ENCODE data around the gene BRICD5. TPM values are rescaled to one million over a fixed set of nuclear protein-coding genes. Genes with fewer than 3 reads are reported as not detected.

BRICD5 gene
- total and polyA plus RNA-seq, 7 donors, result 1.8 to 21.3 (median 4.8) TPM; not detected in 2

DNA sequence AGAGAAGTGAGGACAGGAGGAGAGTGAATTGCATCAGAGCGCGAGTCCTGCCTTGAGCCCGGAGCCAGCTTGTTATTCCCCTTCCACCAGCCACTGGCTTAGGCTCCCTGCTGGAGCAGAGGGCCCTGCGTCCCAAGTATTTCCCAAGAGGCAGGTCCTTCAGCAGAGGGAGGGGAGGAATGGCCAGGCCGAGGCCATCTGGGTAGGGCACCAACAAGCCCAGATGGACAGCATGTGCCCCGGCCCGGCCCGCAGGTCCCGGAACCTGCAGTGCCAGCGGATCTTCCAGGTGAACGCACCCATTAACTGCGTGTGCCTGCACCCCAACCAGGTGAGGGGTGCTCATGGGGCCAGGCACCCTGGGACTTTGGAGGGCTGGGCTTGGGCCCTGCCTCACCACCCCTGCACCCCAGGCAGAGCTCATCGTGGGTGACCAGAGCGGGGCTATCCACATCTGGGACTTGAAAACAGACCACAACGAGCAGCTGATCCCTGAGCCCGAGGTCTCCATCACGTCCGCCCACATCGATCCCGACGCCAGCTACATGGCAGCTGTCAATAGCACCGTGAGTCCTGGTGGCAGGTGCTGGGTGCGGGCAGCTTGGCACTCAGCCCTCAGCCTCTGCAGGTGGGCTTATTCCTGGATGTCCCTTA, 3.8 kb downstream of the BRICD5 start:
- no peak for DNase-seq
- no peak overlapping the region for H3K4me3 ChIP-seq
- 94 to 95% methylated on average over 23 of the region's 23 CpGs for WGBS, 2 donors
- H3K27ac ChIP-seq, result peak overlapping the region in 1 of 4 donors; percentile 98
- H3K4me1 ChIP-seq, result peaks cover 0 to 21% (median 19%) of the 10 kb centered on the region in 4 donors
- no peaks in the 10 kb centered on the region for H3K27me3 ChIP-seq
- intact Hi-C loops (cut with DNase I), result loop anchor here (5.0 kb wide), 1 partner anchor 45 kb away; the partner anchor contains the start of gene ECI1
- H3K9me3 ChIP-seq, result no peaks in the 10 kb centered on the region
- TF ChIP-seq, protein P1, sequence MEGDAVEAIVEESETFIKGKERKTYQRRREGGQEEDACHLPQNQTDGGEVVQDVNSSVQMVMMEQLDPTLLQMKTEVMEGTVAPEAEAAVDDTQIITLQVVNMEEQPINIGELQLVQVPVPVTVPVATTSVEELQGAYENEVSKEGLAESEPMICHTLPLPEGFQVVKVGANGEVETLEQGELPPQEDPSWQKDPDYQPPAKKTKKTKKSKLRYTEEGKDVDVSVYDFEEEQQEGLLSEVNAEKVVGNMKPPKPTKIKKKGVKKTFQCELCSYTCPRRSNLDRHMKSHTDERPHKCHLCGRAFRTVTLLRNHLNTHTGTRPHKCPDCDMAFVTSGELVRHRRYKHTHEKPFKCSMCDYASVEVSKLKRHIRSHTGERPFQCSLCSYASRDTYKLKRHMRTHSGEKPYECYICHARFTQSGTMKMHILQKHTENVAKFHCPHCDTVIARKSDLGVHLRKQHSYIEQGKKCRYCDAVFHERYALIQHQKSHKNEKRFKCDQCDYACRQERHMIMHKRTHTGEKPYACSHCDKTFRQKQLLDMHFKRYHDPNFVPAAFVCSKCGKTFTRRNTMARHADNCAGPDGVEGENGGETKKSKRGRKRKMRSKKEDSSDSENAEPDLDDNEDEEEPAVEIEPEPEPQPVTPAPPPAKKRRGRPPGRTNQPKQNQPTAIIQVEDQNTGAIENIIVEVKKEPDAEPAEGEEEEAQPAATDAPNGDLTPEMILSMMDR (IDR thresholded peaks at IDR 0.05), result no peak
- TF ChIP-seq EP300 (IDR thresholded peaks at IDR 0.05) (no peak), POLR2AphosphoS5 (IDR thresholded peaks at IDR 0.05) (no peak), POLR2A (IDR thresholded peaks at IDR 0.05) (no peak)
- H3K36me3 ChIP-seq, result peaks cover 13 to 39% (median 23%) of the 10 kb centered on the region in 4 donors

DNA sequence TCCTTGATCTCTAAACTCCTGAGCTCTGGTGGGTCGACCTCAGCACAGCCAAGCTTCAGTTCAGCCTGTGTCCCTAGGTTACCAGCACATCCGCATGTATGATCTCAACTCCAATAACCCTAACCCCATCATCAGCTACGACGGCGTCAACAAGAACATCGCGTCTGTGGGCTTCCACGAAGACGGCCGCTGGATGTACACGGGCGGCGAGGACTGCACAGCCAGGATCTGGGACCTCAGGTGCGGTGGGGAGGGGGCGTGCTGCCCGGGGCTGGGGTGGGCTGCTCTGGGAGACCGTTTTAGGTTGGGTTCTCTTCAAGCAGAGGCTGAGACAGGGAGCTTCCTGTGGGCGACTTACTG, 4.3 kb downstream of the BRICD5 start:
- Histone ChIP-seq H3K27ac (peak overlapping the region; percentile 97 to 100 (median 98)), H3K36me3 (peaks cover 13 to 36% (median 23%) of the 10 kb centered on the region in 4 donors), H3K4me3 (peak overlapping the region in 3 of 4 donors; percentile 83 to 89 (median 88)), H3K4me1 (peaks cover 0 to 20% (median 18%) of the 10 kb centered on the region in 4 donors), H3K9me3 (no peaks in the 10 kb centered on the region), H3K27me3 (no peaks in the 10 kb centered on the region)
- intact Hi-C loops (cut with DNase I), result loop anchor here (5.0 kb wide), 1 partner anchor 46 kb away; the partner anchor contains the start of gene ECI1
- WGBS, 2 donors, result 83 to 86% methylated on average over 18 of the region's 18 CpGs
- no peak for DNase-seq
- TF ChIP-seq EP300 (IDR thresholded peaks at IDR 0.05) (no peak), POLR2AphosphoS5 (IDR thresholded peaks at IDR 0.05) (no peak), POLR2A (IDR thresholded peaks at IDR 0.05) (no peak)
- TF ChIP-seq, protein P1 (IDR thresholded peaks at IDR 0.05), result no peak

DNA sequence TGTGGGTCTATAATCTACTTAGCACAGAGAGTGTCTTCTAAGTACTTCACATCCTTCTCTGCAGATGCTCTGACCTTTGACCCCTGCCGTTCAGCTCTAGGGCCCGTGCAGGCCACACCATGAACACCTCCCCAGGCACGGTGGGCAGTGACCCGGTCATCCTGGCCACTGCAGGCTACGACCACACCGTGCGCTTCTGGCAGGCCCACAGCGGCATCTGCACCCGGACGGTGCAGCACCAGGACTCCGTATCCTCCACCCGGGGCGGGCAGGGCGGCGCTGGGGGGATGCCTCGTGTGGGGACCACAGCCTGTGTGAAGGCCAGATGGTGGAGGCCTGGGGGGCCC, 4.7 kb downstream of the BRICD5 start:
- Histone ChIP-seq H3K4me1 (peaks cover 0 to 20% (median 18%) of the 10 kb centered on the region in 4 donors), H3K4me3 (peak overlapping the region; percentile 83 to 89 (median 88)), H3K27me3 (no peaks in the 10 kb centered on the region), H3K9me3 (no peaks in the 10 kb centered on the region), H3K36me3 (peaks cover 13 to 36% (median 23%) of the 10 kb centered on the region in 4 donors), H3K27ac (peak overlapping the region; percentile 97 to 100 (median 98))
- WGBS, 2 donors, result 5 to 13% methylated on average over 16 of the region's 16 CpGs
- DNase-seq, result no peak
- intact Hi-C loops (cut with DNase I), result loop anchor here (2.0 to 5.0 kb wide), 2 partner anchors 46 to 49 kb away; partner anchors contain the start of gene ECI1
- TF ChIP-seq, protein P1 (IDR thresholded peaks at IDR 0.05), result no peak
- TF ChIP-seq EP300 (IDR thresholded peaks at IDR 0.05), result no peak

DNA sequence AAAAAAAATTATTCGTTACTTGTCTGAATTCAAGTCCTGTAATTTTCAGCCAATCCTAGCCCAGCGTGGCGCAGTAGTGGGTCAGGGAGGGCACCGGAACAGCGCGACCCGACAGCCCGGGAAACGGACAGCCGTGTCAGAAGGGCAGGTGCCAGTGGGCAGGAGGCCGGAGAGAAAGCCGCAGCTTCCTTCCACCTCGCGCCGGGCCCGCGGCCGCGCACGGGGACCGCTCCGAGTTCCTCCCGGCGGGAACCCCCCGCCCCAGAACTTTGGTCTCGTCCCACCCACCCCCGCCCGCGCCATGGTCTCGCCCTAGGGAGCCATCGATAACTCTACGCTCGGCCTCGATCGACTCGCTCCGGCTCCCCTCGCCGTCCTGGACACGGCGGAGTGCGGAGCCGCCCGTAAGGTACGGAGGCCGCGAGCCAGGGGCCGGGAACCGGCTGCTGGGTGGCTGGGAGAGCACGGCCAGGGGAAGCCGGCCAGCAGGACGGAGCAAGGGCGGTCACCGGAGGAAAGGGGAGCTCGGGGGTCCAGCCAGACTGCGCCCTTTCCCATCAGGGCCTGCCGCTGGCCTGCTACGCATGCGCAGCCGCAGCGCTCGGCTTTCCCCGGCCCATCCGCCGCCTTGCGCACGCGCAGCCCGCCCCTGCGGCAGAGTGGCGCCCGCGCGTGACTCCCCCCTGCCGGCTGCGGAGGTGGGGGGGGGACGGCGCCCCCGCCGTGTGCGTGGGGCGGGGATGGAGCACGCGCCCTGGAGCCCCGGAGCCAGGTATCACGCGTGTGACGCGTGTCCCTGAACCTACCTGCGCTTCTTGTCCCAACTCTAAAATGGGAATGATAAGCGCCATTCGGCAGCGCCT, 5.3 kb downstream of the BRICD5 start, which contains the start of gene MLST8:
Gene MLST8 (plus strand): TSS at position 351 of the 863 bp plus-strand sequence. CDS start 632 bp downstream, outside the sequence.
- intact Hi-C loops (cut with DNase I), result loop anchor here (2.0 to 5.0 kb wide), 2 partner anchors 47 to 49 kb away; partner anchors contain the start of gene ECI1
- H3K9me3 ChIP-seq, result no peaks in the 10 kb centered on the region
- no peaks in the 10 kb centered on the region for H3K27me3 ChIP-seq
- TF ChIP-seq POLR2AphosphoS5 (IDR thresholded peaks at IDR 0.05) (peak; percentile 76 to 97 (median 88)), POLR2A (IDR thresholded peaks at IDR 0.05) (peak; percentile 54 to 71), EP300 (IDR thresholded peaks at IDR 0.05) (peak in 1 of 4 donors; percentile 8)
- TF ChIP-seq, protein P1 (IDR thresholded peaks at IDR 0.05), result no peak
- H3K4me3 ChIP-seq, result peak within 1 kb of the TSS; percentile 83 to 89 (median 88)
- H3K4me1 ChIP-seq, result peaks cover 0 to 20% (median 18%) of the 10 kb centered on the region in 4 donors
- H3K36me3 ChIP-seq, result peaks cover 13 to 36% (median 23%) of the 10 kb centered on the region in 4 donors
- 0 to 1% methylated on average over 93 of the region's 93 CpGs for WGBS, 2 donors
- peak within 1 kb of the TSS; percentile 97 to 100 (median 98) for H3K27ac ChIP-seq
- peak; percentile 94 for DNase-seq

Measured in sigmoid colon (tissue), 7 donors.